ENCODE data around the gene ORC5. TPM values are rescaled to one million over a fixed set of nuclear protein-coding genes. Genes with fewer than 3 reads are reported as not detected.

ORC5 gene
- total RNA-seq, 3 donors from 2014 or later (not counting 1 experiment from before 2014, with no cell fraction given): 7.3 to 13.6 (median 11.8) TPM

Other genes starting within 250 kb of the ORC5 start
- gene RELN, start 218.4 kb downstream of the ORC5 start, total RNA-seq: not detected
- gene LHFPL3, start 120.6 kb upstream of the ORC5 start, total RNA-seq: not detected

All from natural killer cell (primary cell).